ENCODE data around the gene NEGR1.

The NEGR1 gene

DNA sequence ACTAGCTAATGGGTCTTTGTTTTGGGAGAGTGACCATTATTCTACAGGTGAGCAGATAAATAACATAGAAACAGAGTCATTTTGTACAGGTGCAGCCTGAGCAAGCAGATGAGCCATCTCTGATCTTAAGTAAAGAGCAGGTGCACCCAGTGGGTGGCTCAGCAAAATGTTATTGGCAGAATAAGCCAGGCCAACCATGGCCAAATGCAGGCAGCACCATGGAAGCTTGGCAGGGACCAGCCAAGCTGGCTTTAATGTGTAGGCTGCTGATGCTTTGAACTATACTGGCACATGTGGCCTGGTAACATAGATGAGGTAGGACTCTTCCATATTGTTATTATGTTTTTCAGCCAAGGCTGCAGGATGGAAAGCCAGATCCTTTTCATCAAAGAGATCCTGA is 648.2 kb downstream of the NEGR1 start:
- no peak overlapping the region for H3K27ac ChIP-seq
- CTCF ChIA-PET, result no interaction called here
- no peak for DNase-seq (ENCODE audit: low spot score)
- POLR2A ChIA-PET (ENCODE audit: low non-redundant PET), result no interaction called here
- TF ChIP-seq CTCF (conservative IDR thresholded peaks at IDR 0.05; ENCODE audit: low read depth), result no peak

DNA sequence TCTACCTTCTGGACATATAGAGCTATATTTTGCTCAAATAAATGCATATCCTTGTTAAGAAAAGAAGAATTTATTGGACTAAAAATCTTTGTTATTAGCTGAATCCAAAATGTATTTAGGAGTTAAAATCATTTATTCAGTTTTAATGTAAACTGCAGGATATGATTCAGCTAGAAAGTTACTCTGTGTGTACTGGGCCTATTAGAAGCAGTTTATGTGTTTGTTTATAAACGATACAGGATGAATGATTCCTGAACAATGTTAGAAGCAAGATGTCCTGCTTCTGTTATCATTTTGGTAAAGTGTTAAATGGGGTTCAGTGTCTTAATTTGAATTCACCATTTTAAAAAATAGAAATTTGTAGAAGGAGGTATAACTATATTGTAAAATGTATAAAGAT is 652.3 kb downstream of the NEGR1 start:
- ChIA-PET CTCF (no interaction called here), POLR2A (ENCODE audit: low non-redundant PET) (no interaction called here)
- TF ChIP-seq CTCF (conservative IDR thresholded peaks at IDR 0.05; ENCODE audit: low read depth), result no peak
- DNase-seq (ENCODE audit: low spot score), result no peak
- no peak overlapping the region for H3K27ac ChIP-seq

DNA sequence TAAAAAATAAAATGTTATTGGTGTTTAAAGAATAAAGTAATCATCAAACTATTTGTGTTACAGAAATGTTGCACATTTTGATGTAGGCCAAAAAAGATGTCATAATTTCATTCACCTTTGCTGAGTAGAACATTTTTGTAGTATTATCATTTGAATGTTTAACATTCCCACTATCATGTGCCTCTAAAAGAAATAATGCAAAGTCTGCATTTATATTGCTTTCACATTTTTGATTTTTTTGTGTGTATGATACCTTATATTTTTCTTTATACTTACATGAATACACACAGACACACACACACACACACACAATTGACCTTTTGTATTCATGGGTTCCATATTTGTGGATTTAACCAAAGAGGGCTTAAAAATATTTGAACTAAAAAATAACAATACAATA is 657.3 kb downstream of the NEGR1 start:
- ChIA-PET CTCF (no interaction called here), POLR2A (ENCODE audit: low non-redundant PET) (no interaction called here)
- TF ChIP-seq CTCF (conservative IDR thresholded peaks at IDR 0.05; ENCODE audit: low read depth), result no peak
- no peak overlapping the region for H3K27ac ChIP-seq
- no peak for DNase-seq (ENCODE audit: low spot score)

- DNase-seq (ENCODE audit: low spot score), result no peak
- TF ChIP-seq CTCF (conservative IDR thresholded peaks at IDR 0.05; ENCODE audit: low read depth), result no peak
- POLR2A ChIA-PET (ENCODE audit: low non-redundant PET), result no interaction called here
- CTCF ChIA-PET, result no interaction called here
- H3K27ac ChIP-seq, result no peak overlapping the region
Observed at GRCh38 chr1:71623888-71624287, 658.5 kb downstream of the NEGR1 start.

- H3K27ac ChIP-seq, result no peak overlapping the region
- ChIA-PET POLR2A (ENCODE audit: low non-redundant PET) (no interaction called here), CTCF (no interaction called here)
- TF ChIP-seq CTCF (conservative IDR thresholded peaks at IDR 0.05; ENCODE audit: low read depth), result no peak
- DNase-seq (ENCODE audit: low spot score), result peak; percentile 25
Observed at GRCh38 chr1:71621785-71622184, 660.6 kb downstream of the NEGR1 start.

GRCh38 chr1:71618766-71619530 is 663.4 kb downstream of the NEGR1 start:
- no peak overlapping the region for H3K27ac ChIP-seq
- ChIA-PET POLR2A (ENCODE audit: low non-redundant PET) (no interaction called here), CTCF (no interaction called here)
- DNase-seq (ENCODE audit: low spot score), result no peak
- no peak for TF ChIP-seq CTCF (conservative IDR thresholded peaks at IDR 0.05; ENCODE audit: low read depth)

All from RWPE1 (cell line).